Activated CD4-positive, alpha-beta T cell treated with anti-CD3 and anti-CD28 coated beads for 36 hours (primary cell): Measurements from ENCODE around the gene VPS37D. TPM values are rescaled to one million over a fixed set of nuclear protein-coding genes. Genes with fewer than 3 reads are reported as not detected.
"Not testable (repeated sequence)": the region's sequence is repeated elsewhere in the genome, so short reads cannot be mapped to it uniquely, and the experiment has no call there.

Source experiments
- ATAC-seq: fragments of 200-7000 bp; cut with Tn5 transposase; one replicate; pipeline ENCODE4 v1.10.0; 2021; ENCODE audit warnings: mild to moderate bottlenecking, moderate library complexity
- CTCF ChIA-PET: fragments of 350-600 bp; sonication (Branson Sonifier 250); formaldehyde crosslinking; loops from one replicate; lab custom pipeline; 2021; ENCODE audit warnings: antibody characterized with exemption; lab: Charles Lee
- POLR2A ChIA-PET: fragments of 350-600 bp; sonication (Branson Sonifier 250); formaldehyde crosslinking; loops from one replicate; lab custom pipeline; 2021; ENCODE audit warnings: antibody characterized with exemption, inconsistent platforms; lab: Charles Lee
- DNase-seq: peaks from one replicate; pipeline ENCODE4 v3.0.0-alpha.2; 2020
- H3K27ac Mint-ChIP-seq: one replicate; pipeline ENCODE4 v1.8.0; 2021; ENCODE audit warnings: mixed read lengths
- H3K27me3 Mint-ChIP-seq: one replicate; pipeline ENCODE4 v1.8.0; 2021; ENCODE audit warnings: mixed read lengths
- H3K36me3 Mint-ChIP-seq: one replicate; pipeline ENCODE4 v1.8.0; 2021; ENCODE audit warnings: low read depth, mixed read lengths
- H3K4me1 Mint-ChIP-seq: one replicate; pipeline ENCODE4 v1.8.0; 2021; ENCODE audit warnings: mixed read lengths
- H3K4me3 Mint-ChIP-seq: one replicate; pipeline ENCODE4 v1.8.0; 2021; ENCODE audit warnings: mild to moderate bottlenecking, moderate library complexity, mixed read lengths
- H3K9me3 Mint-ChIP-seq: one replicate; pipeline ENCODE4 v1.8.0; 2021; ENCODE audit warnings: low read depth, mixed read lengths
- intact Hi-C, 2 experiments: fragments of 100-400 bp; cut with DNase I in 1 of 2; cut with micrococcal nuclease in 1 of 2; formaldehyde crosslinking; loops; one replicate each; pipeline versions ENCODE4 v1.14.2 to v1.15.1; 2022 to 2024; cut with DNase I, micrococcal nuclease
- total RNA-seq, 2 experiments: library from RNA; stranded (reverse); gene quantifications; one replicate each; pipeline ENCODE4 v1.2.3, GENCODE V29; 2021

The VPS37D gene
- total RNA-seq, 2 experiments from 2014 or later = 0.35 to 0.39 TPM

DNA sequence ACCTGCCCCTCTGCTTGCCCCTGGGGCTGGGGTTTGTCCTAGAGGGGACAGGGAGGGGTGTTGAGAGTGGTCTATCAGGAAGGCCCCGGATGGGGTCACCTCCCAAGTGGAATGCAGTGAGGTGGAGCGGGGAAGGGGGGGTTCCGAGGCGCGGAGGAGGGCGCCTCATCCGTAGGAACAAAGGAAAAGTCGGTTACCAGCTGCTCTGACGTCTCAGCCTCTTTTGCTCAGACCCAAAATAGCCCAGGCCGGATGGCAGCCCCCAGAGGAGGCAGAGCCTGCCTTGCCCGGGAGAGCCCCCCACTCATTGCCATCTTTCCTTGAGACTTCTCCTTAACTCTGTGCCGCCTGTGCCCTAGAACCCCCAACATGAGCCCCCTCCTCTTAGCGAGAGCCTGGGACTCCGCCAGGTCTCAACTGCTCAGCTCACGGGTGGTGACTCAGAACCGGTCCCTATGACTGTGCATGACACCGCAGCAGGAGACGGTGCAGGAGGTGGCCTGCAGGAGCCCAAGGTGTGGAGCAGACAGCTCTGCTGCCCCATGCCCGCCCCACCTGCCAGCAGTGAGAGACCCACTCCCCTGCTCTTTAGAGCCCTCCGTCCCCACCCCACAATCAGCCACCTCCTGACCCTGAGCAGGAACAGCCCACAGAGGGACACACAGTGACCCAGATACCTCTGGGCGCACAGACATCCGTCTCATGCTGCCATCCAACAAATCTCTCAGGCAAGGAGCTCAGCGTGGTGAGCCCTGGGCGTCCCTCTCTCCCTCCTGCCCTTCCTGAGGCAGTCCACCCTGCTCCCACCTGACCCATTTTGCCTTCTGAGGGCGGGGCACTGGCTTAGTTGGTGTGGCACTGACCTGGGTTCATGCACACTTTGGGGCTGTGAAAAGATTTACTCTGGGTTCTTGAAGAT, 38.8 kb downstream of the VPS37D start:
- H3K27me3 Mint-ChIP-seq = no peaks in the 10 kb centered on the region
- H3K9me3 Mint-ChIP-seq = no peaks in the 10 kb centered on the region
- H3K4me3 Mint-ChIP-seq = no peak overlapping the region
- intact Hi-C loops = loop anchor here in 1 of 2 experiments (1.0 kb wide), 1 partner anchor 9 kb away; no protein-coding TSS in a partner anchor
- H3K4me1 Mint-ChIP-seq = peaks cover 18% of the 10 kb centered on the region
- ChIA-PET POLR2A (interaction anchor here (0.5 to 2.4 kb wide), 3 partner anchors 11 to 47 kb away, joined by 3 to 17 read pairs (median 4); no protein-coding TSS in a partner anchor), CTCF (interaction anchor here (0.6 to 1.3 kb wide), 5 partner anchors 17 to 181 kb away, joined by 3 read pairs; no protein-coding TSS in a partner anchor)
- peaks cover 18% of the 10 kb centered on the region for H3K36me3 Mint-ChIP-seq
- H3K27ac Mint-ChIP-seq = no peak overlapping the region
- ATAC-seq (peak; percentile 94), DNase-seq (peak; percentile 79)

DNA sequence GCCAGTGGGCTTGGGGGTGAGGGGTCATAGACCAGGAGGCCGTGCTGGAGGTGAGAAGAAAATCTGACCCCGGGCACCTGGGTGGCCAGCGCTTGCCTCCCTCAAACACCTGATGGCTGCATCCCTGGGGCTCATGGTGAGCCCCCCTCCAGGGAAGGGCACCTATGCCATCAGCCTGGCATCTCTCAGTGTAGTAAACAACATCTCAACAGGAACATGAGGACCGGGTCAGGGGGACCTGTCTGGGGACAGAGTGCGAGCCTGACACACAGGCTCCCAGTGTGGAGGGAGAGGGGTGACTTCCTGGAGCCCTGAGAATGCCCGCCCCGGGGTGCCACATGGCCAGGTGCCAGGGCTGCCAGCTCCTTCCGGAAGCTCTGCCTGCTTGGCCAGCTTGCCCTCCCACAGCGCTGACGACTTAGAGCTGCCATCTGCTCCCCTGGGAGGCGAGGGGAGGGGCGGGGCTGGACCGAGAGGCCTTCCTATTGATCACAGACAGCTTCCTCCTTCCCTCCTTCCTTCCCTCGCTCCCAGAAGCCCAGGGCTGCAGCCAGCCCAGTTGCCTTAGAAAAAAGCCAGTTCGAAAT, 39.5 kb downstream of the VPS37D start:
- CTCF ChIA-PET = interaction anchor here (1.3 to 1.5 kb wide), 2 partner anchors 10 to 21 kb away, joined by 3 to 4 read pairs; no protein-coding TSS in a partner anchor
- POLR2A ChIA-PET = interaction anchor here (2.4 kb wide), 1 partner anchor 10 kb away, joined by 17 read pairs; no protein-coding TSS in a partner anchor
- ATAC-seq = no peak
- Mint-ChIP-seq H3K36me3 (peaks cover 10% of the 10 kb centered on the region), H3K4me1 (peaks cover 18% of the 10 kb centered on the region), H3K27me3 (no peaks in the 10 kb centered on the region), H3K4me3 (no peak overlapping the region), H3K27ac (no peak overlapping the region), H3K9me3 (no peaks in the 10 kb centered on the region)
- peak; percentile 43 for DNase-seq
- intact Hi-C loops = no loop called here

DNA sequence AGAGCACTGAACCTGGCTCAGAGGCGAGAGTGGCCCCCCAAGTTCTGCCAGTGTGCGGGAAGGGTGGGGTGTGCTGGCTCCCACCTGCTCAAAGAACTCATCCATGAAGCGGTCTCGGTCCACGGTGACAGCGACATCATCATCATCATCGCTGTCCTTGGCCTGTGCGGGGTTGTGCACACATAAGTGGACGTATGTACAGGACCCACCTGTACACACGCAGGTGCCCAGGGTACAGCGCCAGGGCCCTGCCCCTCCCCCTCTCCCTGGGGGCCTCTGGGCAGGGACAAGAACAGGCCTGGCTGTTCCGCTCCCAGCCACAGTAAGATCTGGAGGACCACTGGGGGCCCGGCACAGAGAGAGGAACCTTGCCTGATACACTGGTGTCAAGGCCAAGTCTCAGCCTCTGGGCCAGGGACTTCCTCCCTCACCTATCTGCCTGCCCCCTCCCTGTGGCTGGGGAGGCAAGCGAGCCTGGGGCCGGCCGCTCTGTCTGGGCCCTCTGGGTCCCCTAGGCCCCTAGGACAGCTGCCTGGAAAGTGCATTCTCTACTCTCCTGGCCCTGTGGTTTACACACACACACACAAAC, 41.4 kb downstream of the VPS37D start:
- ChIA-PET POLR2A (no interaction called here), CTCF (no interaction called here)
- Mint-ChIP-seq H3K27me3 (no peaks in the 10 kb centered on the region), H3K4me3 (no peak overlapping the region), H3K36me3 (peaks cover 6% of the 10 kb centered on the region), H3K27ac (no peak overlapping the region), H3K9me3 (no peaks in the 10 kb centered on the region), H3K4me1 (peaks cover 20% of the 10 kb centered on the region)
- ATAC-seq (no peak), DNase-seq (no peak)
- intact Hi-C loops = no loop called here

DNA sequence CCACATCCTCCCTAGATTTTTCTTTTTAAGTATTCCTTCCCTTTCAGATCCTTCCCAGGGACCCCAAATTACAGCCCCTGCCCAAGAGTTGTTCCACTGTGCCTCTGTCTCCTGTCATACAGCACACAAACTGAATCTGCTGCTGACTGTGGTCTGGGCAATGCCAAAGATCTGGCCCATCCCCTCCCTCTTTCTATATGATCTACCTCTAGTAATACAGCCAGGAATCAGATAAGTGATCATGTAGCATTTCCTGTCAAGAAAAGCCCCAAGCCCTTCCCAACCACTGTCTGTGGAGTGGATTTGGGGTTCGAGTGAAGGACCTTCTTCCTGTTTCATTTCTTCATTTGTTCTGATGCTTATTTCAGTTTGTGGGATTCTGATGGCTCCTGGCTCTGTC, 45.1 kb downstream of the VPS37D start:
- ChIA-PET POLR2A (no interaction called here), CTCF (interaction anchor here (3.1 kb wide), 1 partner anchor 11 kb away, joined by 16 read pairs; no protein-coding TSS in a partner anchor)
- Mint-ChIP-seq H3K27me3 (no peaks in the 10 kb centered on the region), H3K36me3 (peaks cover 9% of the 10 kb centered on the region), H3K4me3 (no peak overlapping the region), H3K4me1 (peaks cover 29% of the 10 kb centered on the region), H3K9me3 (no peaks in the 10 kb centered on the region), H3K27ac (no peak overlapping the region)
- DNase-seq (no peak), ATAC-seq (no peak)
- intact Hi-C loops = no loop called here

GRCh38 chr7:73713319-73713718, 45.7 kb downstream of the VPS37D start:
- intact Hi-C loops, POLR2A ChIA-PET, ATAC-seq, DNase-seq, H3K4me3 Mint-ChIP-seq, H3K9me3 Mint-ChIP-seq, H3K27me3 Mint-ChIP-seq, H3K36me3 Mint-ChIP-seq, H3K27ac Mint-ChIP-seq: not testable (repeated sequence)
- CTCF ChIA-PET = interaction anchor here (1.3 to 3.1 kb wide), 3 partner anchors 12 to 45 kb away, joined by 4 to 16 read pairs (median 5); no protein-coding TSS in a partner anchor
- peaks cover 35% of the 10 kb centered on the region for H3K4me1 Mint-ChIP-seq

GRCh38 chr7:73715648-73716317, 48.2 kb downstream of the VPS37D start:
- POLR2A ChIA-PET = interaction anchor here (0.5 to 1.9 kb wide), 3 partner anchors 12 to 59 kb away, joined by 3 to 5 read pairs (median 4); no protein-coding TSS in a partner anchor
- Mint-ChIP-seq H3K4me1 (peaks cover 39% of the 10 kb centered on the region), H3K9me3 (no peaks in the 10 kb centered on the region), H3K27ac (no peak overlapping the region), H3K27me3 (peaks cover 2% of the 10 kb centered on the region), H3K4me3 (no peak overlapping the region), H3K36me3 (peaks cover 7% of the 10 kb centered on the region)
- DNase-seq (peak; percentile 90), ATAC-seq (peak; percentile 77)
- CTCF ChIA-PET = interaction anchor here (1.4 to 3.8 kb wide), 4 partner anchors 8 to 109 kb away, joined by 4 to 21 read pairs (median 6); no protein-coding TSS in a partner anchor
- intact Hi-C loops = loop anchor here (1.0 to 5.0 kb wide), 4 partner anchors 9 to 136 kb away; partner anchors contain the start of genes MLXIPL (in 1 of the 2) and VPS37D (in 1 of the 2)

GRCh38 chr7:73716318-73716890, 48.8 kb downstream of the VPS37D start:
- Mint-ChIP-seq H3K4me1 (peaks cover 39% of the 10 kb centered on the region), H3K27ac (peak overlapping the region; percentile 14), H3K4me3 (no peak overlapping the region), H3K36me3 (peaks cover 7% of the 10 kb centered on the region), H3K27me3 (peaks cover 4% of the 10 kb centered on the region), H3K9me3 (no peaks in the 10 kb centered on the region)
- POLR2A ChIA-PET = interaction anchor here (1.9 to 2.0 kb wide), 2 partner anchors 10 to 13 kb away, joined by 4 to 17 read pairs; no protein-coding TSS in a partner anchor
- intact Hi-C loops = loop anchor here (5.0 kb wide), 2 partner anchors 49 to 94 kb away; partner anchors contain the start of genes MLXIPL (in 1 of the 2) and VPS37D (in 1 of the 2)
- DNase-seq (no peak), ATAC-seq (no peak)
- CTCF ChIA-PET = interaction anchor here (1.4 to 3.8 kb wide), 4 partner anchors 8 to 110 kb away, joined by 4 to 21 read pairs (median 6); no protein-coding TSS in a partner anchor

- intact Hi-C loops = loop anchor here (5.0 kb wide), 2 partner anchors 50 to 95 kb away; partner anchors contain the start of genes MLXIPL (in 1 of the 2) and VPS37D (in 1 of the 2)
- DNase-seq (no peak), ATAC-seq (no peak)
- no peaks in the 10 kb centered on the region for H3K9me3 Mint-ChIP-seq
- CTCF ChIA-PET = interaction anchor here (0.5 to 3.8 kb wide), 6 partner anchors 9 to 698 kb away, joined by 3 to 21 read pairs (median 4); no protein-coding TSS in a partner anchor
- H3K36me3 Mint-ChIP-seq = peaks cover 7% of the 10 kb centered on the region
- peak overlapping the region; percentile 66 for H3K27ac Mint-ChIP-seq
- peaks cover 39% of the 10 kb centered on the region for H3K4me1 Mint-ChIP-seq
- POLR2A ChIA-PET = interaction anchor here (0.6 to 2.0 kb wide), 5 partner anchors 11 to 195 kb away, joined by 3 to 17 read pairs (median 3); partner anchors contain the start of genes ABHD11 and BAZ1B
- H3K4me3 Mint-ChIP-seq = peak overlapping the region; percentile 75
- H3K27me3 Mint-ChIP-seq = peaks cover 4% of the 10 kb centered on the region
These were observed 49.6 kb downstream of the VPS37D start for GRCh38 chr7:73717025-73717807.

DNA sequence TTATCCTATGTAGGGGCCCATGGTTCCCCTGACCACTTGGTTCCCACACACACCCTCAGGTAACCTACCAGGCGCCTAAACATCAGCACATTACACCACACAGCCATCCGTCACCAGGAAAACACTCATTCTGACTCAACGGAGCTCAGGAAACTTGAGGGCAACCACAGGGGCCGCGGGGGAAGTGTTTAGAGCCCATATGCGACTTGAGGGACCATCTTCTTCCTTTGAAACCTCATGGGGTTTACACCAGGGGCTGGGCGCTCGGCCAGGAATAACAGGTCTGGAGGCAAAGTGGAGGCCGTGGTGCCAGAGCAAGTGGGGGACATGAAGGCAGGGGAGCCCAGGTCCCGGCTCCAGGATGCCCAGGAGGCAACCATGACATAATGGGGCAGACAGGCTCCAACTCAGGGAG, 50.4 kb downstream of the VPS37D start:
- intact Hi-C loops = loop anchor here (1.0 to 5.0 kb wide), 7 partner anchors 13 to 196 kb away; partner anchors contain the start of genes BAZ1B (in 2 of the 2), VPS37D (in 2 of the 2), ABHD11 (in 1 of the 2) and BUD23 (in 1 of the 2)
- POLR2A ChIA-PET = interaction anchor here (0.6 to 2.0 kb wide), 5 partner anchors 11 to 196 kb away, joined by 3 to 17 read pairs (median 3); partner anchors contain the start of genes ABHD11 and BAZ1B
- peaks cover 6% of the 10 kb centered on the region for H3K36me3 Mint-ChIP-seq
- ATAC-seq (peak; percentile 62), DNase-seq (peak; percentile 89)
- H3K4me1 Mint-ChIP-seq = peaks cover 36% of the 10 kb centered on the region
- peak overlapping the region; percentile 75 for H3K4me3 Mint-ChIP-seq
- H3K9me3 Mint-ChIP-seq = no peaks in the 10 kb centered on the region
- peaks cover 4% of the 10 kb centered on the region for H3K27me3 Mint-ChIP-seq
- CTCF ChIA-PET = interaction anchor here (0.8 to 3.8 kb wide), 5 partner anchors 10 to 265 kb away, joined by 3 to 21 read pairs (median 4); no protein-coding TSS in a partner anchor
- peak overlapping the region; percentile 66 for H3K27ac Mint-ChIP-seq
